ENCODE measurements around the gene CDKAL1.

CDKAL1 gene

GRCh38 chr6:20775981-20776380 lies 241.7 kb downstream of the CDKAL1 start:
- Histone ChIP-seq H3K79me2 (ENCODE audit: low read length) (no peaks in the 10 kb centered on the region), H2AFZ (ENCODE audit: low read length) (no peak overlapping the region), H3F3A (ENCODE audit: insufficient read depth, low read length) (no peaks in the 10 kb centered on the region), H4K20me1 (ENCODE audit: insufficient read depth, low read length) (no peaks in the 10 kb centered on the region), H3K9ac (ENCODE audit: low read length) (no peak overlapping the region), H3K27ac (ENCODE audit: low read length) (no peak overlapping the region), H3K4me3 (ENCODE audit: low read length) (no peak overlapping the region), H3K36me3 (replicated peaks; ENCODE audit: insufficient read depth, low read length) (no peaks in the 10 kb centered on the region), H3K4me1 (ENCODE audit: low read length) (no peaks in the 10 kb centered on the region), H3K27me3 (replicated peaks; ENCODE audit: insufficient read depth, low read length) (no peaks in the 10 kb centered on the region), H3K4me2 (ENCODE audit: low read depth, low read length) (no peak overlapping the region), H3K9me2 (replicated peaks; ENCODE audit: insufficient read depth, low read length) (no peaks in the 10 kb centered on the region), H3K9me3 (replicated peaks; ENCODE audit: insufficient read depth, low read length) (no peaks in the 10 kb centered on the region)
- no peak for DNase-seq
- TF ChIP-seq CTCF (IDR thresholded peaks at IDR 0.05; ENCODE audit: low read length) (no peak), EZH2phosphoT487 (IDR thresholded peaks at IDR 0.05; ENCODE audit: low read length) (no peak), EZH2 (optimal IDR thresholded peaks at IDR 0.05; ENCODE audit: low read depth, low read length) (no peak)

GRCh38 chr6:20777801-20778200 lies 243.5 kb downstream of the CDKAL1 start:
- Histone ChIP-seq H3K79me2 (ENCODE audit: low read length) (no peaks in the 10 kb centered on the region), H3K9me2 (replicated peaks; ENCODE audit: insufficient read depth, low read length) (no peaks in the 10 kb centered on the region), H3K4me2 (ENCODE audit: low read depth, low read length) (no peak overlapping the region), H3F3A (ENCODE audit: insufficient read depth, low read length) (no peaks in the 10 kb centered on the region), H3K36me3 (replicated peaks; ENCODE audit: insufficient read depth, low read length) (no peaks in the 10 kb centered on the region), H3K4me3 (ENCODE audit: low read length) (no peak overlapping the region), H2AFZ (ENCODE audit: low read length) (no peak overlapping the region), H3K27ac (ENCODE audit: low read length) (no peak overlapping the region), H3K4me1 (ENCODE audit: low read length) (no peaks in the 10 kb centered on the region), H3K9me3 (replicated peaks; ENCODE audit: insufficient read depth, low read length) (no peaks in the 10 kb centered on the region), H3K9ac (ENCODE audit: low read length) (no peak overlapping the region), H4K20me1 (ENCODE audit: insufficient read depth, low read length) (no peaks in the 10 kb centered on the region), H3K27me3 (replicated peaks; ENCODE audit: insufficient read depth, low read length) (no peaks in the 10 kb centered on the region)
- TF ChIP-seq EZH2 (optimal IDR thresholded peaks at IDR 0.05; ENCODE audit: low read depth, low read length) (no peak), EZH2phosphoT487 (IDR thresholded peaks at IDR 0.05; ENCODE audit: low read length) (no peak), CTCF (IDR thresholded peaks at IDR 0.05; ENCODE audit: low read length) (no peak)
- no peak for DNase-seq

GRCh38 chr6:20778459-20778858 lies 244.2 kb downstream of the CDKAL1 start:
- no peak overlapping the region for H3K4me2 ChIP-seq (ENCODE audit: low read depth, low read length)
- H3F3A ChIP-seq (ENCODE audit: insufficient read depth, low read length) = no peaks in the 10 kb centered on the region
- no peak overlapping the region for H2AFZ ChIP-seq (ENCODE audit: low read length)
- H4K20me1 ChIP-seq (ENCODE audit: insufficient read depth, low read length) = no peaks in the 10 kb centered on the region
- H3K27ac ChIP-seq (ENCODE audit: low read length) = no peak overlapping the region
- H3K79me2 ChIP-seq (ENCODE audit: low read length) = no peaks in the 10 kb centered on the region
- no peaks in the 10 kb centered on the region for H3K9me3 ChIP-seq (replicated peaks; ENCODE audit: insufficient read depth, low read length)
- no peaks in the 10 kb centered on the region for H3K9me2 ChIP-seq (replicated peaks; ENCODE audit: insufficient read depth, low read length)
- H3K4me1 ChIP-seq (ENCODE audit: low read length) = no peaks in the 10 kb centered on the region
- no peak overlapping the region for H3K4me3 ChIP-seq (ENCODE audit: low read length)
- H3K9ac ChIP-seq (ENCODE audit: low read length) = no peak overlapping the region
- TF ChIP-seq CTCF (IDR thresholded peaks at IDR 0.05; ENCODE audit: low read length) (no peak), EZH2 (optimal IDR thresholded peaks at IDR 0.05; ENCODE audit: low read depth, low read length) (no peak), EZH2phosphoT487 (IDR thresholded peaks at IDR 0.05; ENCODE audit: low read length) (no peak)
- no peaks in the 10 kb centered on the region for H3K27me3 ChIP-seq (replicated peaks; ENCODE audit: insufficient read depth, low read length)
- no peak for DNase-seq
- H3K36me3 ChIP-seq (replicated peaks; ENCODE audit: insufficient read depth, low read length) = no peaks in the 10 kb centered on the region
